Hematopoietic multipotent progenitor cell treated with erythropoietin and hydrocortisone succinate and interleukin-3 and kit ligand, for 8 days (in vitro differentiated cells): ENCODE data around the gene CKAP5.
"Not testable (repeated sequence)": the region's sequence is repeated elsewhere in the genome, so short reads cannot be mapped to it uniquely, and the experiment has no call there.

Source experiments
- DNase-seq: peaks from one replicate; pipeline ENCODE4 v3.0.0-alpha.2; 2015

Gene CKAP5

DNA sequence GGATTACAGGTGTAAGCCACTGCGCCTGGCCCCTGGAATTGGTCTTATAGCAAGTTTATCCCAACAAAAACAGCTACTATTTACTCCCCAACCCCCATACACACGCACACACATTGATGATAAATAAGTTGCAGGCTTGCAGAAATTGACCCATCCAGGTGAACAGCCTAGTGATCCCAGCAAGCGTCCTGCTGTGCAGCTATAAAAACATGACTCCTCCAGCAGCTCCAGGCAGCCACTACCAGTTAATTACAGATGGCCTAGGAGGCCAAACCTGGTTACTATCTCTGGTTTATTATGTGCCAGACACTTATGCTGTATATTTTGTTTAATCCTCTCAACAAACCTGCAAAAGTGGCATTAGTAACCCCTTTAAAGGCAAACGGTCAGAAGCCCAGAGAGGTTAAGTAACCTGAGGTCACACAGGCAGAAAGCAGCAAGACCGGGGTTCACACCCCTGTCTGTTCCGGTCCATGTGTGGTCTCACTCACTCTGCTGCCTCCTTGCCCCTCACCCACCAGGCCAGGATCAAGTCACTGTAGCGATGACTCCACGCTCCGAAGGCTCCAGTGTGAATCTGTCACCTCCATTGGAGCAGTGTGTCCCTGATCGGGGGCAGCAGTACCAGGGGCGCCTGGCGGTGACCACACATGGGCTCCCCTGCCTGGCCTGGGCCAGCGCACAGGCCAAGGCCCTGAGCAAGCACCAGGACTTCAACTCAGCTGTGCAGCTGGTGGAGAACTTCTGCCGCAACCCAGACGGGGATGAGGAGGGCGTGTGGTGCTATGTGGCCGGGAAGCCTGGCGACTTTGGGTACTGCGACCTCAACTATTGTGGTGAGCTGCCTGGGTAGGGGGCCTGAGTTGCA lies 120.5 kb downstream of the CKAP5 start:
- DNase-seq: no peak

DNA sequence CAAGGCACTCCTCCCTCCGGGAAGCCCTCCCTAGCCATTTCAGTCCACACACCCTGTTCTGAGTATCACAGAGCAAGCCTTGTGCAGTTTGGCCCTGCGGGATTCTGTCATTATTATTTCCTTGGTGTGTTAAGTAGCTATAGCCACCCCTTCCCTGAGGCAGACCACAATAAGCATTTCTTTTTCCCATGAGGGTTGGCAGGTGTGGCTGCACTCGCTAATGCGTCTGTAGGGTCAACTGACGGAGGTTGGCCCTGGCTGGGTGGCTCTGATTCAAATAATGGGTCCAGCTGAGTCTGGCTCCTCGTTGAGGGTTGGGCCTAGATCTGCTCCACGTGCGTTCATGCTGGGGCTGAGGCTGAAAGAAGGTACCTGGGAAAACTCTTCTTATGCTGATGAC lies 122.0 kb downstream of the CKAP5 start:
- DNase-seq: no peak

DNA sequence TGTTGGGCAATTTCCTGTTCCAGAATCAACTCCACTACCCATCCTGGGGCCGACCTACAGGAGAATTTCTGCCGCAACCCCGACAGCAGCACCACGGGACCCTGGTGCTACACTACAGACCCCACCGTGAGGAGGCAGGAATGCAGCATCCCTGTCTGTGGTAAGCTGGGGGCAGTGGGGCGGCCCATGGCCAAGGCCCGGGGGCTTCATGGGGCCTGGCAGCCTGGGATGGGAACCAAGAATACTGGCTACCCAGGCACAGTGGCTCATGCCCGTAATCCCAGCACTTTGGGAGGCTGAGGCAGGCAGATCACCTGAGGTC lies 122.8 kb downstream of the CKAP5 start:
- no peak for DNase-seq

DNA sequence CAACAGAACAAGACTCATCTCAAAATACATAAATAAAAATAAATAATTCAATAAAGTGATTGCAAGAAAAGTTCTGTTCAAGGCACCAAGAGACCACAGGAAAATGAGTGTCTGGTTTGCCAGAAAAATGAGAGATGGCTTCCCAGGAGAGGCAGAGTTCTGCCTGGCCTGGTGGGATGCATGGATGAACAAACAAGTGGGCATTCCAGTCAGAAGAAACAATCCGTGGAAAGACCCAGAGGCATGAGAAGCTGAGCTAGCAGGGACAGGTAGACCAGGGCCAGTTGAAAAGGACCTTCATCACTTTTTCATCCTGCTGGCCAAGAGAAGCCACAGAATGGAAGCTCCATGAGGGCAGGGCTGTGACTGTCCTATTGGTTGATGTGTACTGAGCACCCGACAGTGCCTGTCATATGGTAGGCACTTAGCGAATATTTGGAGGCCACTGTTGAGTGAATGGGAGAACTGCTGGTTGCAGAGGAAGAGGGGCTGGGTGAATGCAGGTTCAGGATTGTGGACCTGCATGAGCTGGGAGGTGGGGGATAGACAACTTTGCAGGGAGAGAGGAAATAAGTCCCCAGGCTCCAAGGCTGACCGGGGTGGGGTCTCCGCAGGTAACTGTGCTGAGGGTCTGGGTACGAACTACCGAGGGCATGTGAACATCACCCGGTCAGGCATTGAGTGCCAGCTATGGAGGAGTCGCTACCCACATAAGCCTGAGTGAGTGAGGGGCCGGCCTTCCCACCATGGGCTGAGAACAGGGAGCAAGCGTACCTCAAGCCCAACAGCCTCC lies 123.3 kb downstream of the CKAP5 start:
- no peak for DNase-seq

DNA sequence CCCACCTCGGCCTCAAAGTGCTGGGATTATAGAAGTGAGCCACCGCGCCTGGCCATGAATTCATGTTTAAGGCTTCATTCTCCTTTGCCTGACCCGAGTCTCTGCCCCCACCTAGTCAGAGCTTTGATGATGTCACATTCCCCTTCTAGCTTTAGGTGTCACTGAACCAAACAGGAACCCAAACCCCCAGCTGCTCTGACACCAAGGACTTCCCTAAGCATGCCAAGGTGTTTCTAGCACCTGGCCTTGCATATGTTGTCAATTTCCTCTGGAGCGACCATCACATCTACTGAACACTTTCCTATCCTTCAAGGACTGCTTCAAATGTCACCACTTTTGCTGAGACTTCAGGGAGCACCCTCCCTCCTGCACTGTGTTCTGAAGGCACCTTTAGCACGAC lies 124.8 kb downstream of the CKAP5 start:
- DNase-seq: no peak

DNA sequence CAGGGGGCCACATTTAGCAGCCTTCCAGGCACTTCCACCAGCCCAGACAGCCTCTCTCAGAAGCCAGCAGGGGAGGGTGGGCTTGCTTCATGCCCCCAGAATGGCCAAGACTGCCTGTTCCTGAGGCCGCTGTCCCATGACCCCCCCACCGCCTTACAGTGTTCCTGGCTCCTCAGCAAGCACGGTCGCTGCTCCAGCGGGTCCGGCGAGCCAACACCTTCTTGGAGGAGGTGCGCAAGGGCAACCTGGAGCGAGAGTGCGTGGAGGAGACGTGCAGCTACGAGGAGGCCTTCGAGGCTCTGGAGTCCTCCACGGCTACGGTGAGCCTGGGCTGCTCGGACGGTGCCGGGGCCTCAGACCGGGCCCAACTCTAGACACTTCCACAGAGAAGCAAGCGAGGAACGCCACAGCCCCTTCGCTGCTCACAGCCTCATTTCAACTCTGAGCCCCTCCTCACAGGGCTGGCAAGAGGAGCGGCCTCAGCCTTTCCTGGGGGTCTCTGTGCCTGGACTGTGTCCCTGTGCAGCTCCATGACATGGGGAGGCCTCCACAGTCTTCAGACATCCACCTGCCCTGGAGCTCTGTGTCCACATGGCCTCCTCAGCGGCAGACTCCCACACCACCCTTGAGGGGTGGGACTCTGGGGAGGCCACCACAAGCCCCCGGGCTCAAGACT lies 126.4 kb downstream of the CKAP5 start:
- DNase-seq: no peak

DNA sequence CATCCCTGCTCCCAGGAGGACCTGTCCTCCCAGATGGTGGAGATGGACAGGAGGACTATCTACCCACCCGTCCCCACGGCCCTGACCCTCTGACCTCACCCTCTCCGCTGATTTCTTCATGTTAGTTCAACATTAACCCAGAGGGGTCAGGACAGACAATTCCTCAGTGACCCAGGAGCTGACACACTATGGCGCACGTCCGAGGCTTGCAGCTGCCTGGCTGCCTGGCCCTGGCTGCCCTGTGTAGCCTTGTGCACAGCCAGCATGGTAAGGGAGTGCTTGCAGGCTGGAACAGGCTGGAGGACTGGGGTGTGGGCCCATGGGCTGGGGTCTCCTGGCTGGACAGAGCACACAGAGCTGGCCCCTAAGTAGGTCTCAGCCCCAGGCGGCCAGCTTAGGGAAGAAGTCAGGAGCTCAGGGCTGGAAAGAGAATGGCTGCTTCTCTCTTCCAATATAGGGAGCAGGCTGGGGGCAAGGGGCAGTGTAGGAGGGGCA lies 127.0 kb downstream of the CKAP5 start, which contains the start of gene F2:
F2 (plus strand) TSS at position 166 of the 495 bp plus-strand sequence; CDS start at position 189, 23 bp downstream.
- DNase-seq: no peak

DNA sequence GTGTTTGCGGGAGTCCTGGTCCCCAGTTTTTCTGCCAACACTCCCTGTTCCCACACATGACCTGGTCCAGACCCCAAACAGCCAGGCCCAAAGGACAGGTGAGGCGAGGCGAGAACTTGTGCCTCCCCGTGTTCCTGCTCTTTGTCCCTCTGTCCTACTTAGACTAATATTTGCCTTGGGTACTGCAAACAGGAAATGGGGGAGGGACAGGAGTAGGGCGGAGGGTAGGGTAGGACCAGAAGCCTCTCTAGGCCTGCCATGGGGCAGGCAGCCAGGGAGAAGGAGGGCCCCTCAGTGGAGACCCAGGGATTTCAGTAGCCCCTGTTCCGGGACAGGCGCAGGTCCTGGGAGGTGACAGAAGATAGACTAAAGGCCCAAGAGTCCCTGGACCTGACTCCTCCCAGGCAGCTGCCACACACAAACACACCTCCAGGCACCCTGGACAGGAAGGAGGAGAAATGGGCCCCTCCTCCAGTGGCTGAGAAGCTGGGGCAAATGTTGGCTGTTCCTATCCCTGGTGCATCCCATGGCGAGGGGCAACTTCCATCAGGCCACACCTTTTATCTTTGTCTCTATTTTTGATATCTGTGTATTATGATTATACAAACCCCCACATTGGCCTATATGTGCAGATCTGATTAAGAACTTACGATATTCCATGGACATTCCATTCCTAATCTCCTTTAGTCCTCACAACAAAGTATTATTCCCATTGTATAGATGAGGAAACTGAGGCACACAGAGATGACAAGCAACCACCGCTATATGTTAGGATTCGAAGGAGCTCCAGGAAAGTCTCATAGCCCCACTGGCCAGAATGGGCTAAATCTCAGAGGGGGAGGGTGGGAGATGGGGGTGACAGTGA lies 127.7 kb downstream of the CKAP5 start:
- peak; percentile 10 for DNase-seq

DNA sequence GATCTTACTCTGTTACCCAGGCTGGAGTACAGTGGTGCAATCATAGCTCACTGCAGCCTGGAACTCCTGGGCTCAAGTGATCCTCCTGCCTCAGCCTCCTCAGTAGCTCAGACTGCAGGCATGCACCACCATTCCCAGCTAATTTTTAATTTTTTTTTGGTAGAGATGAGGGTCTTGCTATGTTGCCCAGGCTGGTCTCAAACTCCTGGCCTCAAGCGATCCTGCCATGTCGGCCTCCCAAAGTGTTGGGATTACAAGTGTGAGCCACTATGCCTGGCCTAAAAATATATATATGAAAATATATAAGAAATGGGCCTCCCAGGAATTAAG lies 128.3 kb downstream of the CKAP5 start:
- not testable (repeated sequence) for DNase-seq

DNA sequence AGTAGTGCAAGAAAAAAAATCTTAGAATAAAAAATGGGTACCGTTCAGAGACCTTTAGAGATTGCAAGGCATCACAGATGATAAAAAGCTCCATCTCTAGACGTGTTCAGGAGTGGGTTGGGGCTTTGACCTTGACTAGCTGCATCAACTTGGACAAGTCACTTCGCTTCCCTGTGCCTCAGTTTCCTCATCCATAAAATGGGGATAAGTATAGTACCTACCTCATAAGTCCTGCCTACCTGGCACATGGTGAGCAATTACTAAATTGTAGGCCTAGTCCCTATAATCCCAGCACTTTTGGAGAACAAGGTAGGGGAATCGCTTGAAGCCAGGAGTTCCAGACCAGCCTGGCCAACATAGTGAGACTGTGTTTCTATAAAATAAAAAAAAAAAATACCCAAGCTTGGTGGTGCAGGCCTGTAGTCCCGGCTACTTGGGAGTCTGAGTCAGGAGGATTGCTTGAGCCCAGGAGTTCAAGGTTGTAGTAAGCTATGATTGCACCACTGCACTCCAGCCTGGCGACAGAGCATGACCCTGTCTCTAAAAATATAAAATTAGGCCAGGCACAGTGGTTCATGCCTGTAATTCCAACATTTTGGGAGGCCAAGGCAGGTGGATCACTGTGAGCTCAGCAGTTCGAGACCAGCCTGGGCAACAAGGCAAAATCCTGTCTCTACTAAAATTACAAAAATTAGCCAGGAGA lies 133.1 kb downstream of the CKAP5 start:
- DNase-seq: no peak

DNA sequence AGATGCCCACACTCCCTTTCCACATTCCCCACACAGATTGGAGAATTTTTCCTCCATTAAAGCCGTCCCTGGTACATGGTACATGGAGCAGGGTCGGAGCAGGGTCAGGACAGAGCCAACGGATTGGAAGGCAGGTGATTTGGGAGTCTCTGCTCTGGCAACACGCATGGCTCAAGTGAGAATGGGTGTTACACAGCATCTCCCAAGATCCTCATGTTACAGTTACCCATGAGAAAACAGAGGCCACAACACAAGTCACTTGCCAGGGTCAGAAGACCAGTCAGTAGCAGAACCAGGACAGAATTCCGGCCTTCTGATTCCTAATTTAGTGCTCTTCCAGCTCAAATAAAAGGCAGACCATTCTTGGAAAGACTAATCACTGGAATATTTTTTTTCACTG lies 134.8 kb downstream of the CKAP5 start:
- DNase-seq: no peak

DNA sequence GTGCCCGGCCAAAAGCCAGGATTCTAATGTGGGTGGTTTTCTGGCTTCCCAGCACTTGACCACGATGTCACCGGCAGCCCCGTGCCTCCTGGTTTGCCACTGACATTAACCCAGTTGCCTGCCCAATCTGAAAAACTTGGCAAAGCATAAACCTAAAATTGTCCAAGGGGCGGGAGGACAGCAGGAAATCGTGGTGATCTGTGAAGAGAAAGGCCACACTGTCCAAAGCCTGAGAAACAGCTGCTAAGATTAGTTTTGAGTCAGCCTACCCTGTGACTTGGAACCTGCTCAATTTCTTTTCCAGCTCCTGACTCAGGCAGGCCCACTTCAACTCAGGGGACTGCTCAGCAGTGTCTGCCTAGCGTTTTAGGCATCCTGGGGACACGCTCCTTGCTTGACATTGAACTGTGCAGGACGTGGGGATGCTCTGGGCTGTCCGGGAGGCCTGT lies 135.2 kb downstream of the CKAP5 start:
- no peak for DNase-seq

DNA sequence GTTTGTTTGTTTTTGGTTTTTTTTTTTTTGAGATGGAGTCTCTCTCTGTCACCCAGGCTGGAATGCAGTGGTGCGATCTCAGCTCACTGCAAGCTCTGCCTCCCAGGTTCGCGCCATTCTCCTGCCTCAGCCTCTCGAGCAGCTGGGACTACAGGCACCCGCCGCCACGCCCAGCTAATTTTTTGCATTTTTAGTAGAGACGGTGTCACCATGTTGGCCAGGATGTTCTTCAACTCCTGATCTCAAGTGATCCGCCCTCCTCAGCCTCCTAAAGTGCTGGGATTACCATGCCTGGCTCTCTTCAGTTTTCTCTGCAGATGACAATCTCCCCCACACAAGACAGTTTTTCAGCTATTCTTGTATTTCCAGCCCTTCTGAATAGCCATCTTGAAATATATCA lies 136.7 kb downstream of the CKAP5 start:
- not testable (repeated sequence) for DNase-seq

DNA sequence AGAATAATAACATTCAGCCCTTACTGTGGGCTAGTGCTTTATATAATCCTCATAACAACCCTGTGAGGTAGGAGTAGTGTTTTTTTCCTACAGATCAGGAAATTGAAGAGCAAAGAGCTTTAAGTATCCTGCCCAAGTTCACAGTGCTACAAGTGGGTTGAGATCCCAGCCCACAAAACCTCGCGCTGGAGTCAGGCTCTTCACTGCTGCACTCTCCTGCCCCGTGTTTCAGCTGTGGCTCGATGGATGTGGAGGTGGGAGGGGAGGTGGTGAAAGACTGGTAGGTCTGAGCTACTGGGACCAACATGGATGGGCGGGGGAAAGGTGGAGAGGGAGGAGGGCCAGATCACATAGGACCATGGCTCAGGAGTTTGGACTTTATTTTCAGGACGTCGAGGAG lies 139.2 kb downstream of the CKAP5 start:
- no peak for DNase-seq

DNA sequence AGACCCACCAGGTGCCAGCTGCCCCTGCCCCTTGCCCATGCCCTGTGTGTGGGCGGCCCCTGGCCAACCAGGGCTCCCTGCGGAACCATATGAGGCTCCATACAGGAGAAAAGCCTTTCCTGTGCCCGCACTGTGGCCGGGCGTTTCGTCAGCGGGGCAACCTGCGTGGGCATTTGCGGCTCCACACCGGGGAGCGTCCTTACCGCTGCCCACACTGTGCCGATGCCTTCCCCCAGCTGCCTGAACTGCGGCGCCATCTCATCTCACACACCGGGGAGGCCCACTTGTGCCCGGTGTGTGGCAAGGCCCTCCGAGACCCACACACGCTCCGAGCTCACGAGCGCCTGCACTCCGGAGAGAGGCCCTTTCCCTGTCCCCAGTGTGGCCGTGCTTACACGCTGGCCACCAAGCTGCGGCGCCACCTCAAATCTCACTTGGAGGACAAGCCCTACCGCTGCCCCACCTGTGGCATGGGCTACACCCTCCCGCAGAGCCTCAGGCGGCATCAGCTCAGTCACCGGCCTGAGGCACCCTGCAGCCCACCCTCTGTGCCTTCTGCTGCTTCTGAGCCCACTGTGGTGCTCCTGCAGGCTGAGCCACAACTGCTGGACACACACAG lies 140.9 kb downstream of the CKAP5 start:
- no peak for DNase-seq

DNA sequence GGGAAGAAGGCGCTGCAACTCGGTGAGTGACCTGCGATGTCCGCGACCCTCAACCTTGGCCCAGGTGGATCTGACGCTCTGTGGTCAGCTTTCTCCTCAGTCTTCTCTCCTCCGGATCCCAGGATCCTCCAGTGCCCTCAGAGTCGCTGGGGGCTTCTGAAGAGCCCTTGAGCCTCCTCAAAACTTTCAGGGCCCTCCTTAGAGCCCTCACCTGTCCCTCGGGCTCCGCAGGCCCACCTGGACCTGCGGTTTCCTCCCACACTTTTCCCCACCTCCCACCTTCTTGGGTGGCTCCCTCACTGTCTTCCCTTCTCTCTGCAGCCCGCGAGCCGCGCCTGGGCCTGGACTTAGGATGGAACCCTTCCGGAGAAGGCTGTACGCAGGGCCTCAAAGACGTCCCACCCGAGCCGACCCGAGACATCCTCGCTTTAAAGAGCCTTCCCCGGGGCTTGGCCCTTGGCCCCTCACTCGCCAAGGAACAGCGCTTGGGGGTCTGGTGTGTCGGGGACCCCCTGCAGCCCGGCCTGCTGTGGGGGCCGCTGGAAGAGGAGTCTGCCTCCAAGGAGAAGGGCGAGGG lies 144.9 kb downstream of the CKAP5 start:
- DNase-seq: peak; percentile 2

DNA sequence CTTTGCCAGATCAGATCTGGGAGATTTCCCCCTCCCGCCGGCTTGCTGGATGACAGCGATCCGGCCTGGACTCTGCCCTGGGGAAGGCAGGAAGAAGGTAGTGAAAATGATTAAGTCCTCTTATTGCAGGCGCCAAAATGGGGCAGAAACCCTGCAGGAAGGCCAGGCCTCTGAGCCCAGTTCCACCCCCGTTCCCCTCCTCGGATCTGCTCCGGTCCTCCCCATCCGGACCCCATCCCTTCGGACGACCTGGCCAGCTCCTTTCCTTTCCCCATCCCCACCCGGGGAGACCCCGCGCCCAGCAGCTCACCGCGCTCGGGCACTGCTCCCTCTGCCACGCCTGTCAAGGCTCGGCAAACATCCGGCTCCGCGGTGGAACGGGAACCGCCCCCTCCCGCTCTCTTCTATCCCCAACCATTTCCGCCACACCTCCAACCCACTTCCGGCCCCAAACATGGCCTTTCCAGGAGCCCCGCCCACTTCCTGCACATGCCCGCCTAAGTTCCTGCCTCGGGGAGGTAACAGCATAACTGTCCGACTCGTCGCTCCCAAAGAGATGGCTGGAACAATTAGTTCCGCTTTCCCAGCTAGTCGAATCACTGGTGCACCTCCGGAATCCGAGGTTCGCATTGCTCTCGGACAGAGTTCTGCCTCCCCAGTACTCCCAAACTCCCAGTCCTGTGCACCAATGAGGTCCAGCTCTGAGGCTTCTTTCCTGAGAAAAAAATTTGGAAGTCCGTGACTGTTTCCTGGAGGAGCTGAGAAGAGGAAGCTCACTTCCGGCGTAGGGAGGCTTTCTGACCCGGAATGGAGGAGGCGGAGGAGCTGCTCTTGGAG lies 145.6 kb downstream of the CKAP5 start, which contains the start of the genes ARHGAP1 and ZNF408:
ARHGAP1 (minus strand) TSS at position 379 of the 837 bp plus-strand sequence. CDS start 4,512 bp downstream, outside the sequence.
ZNF408 (plus strand) TSS at position 791 of the 837 bp plus-strand sequence; CDS start at position 808, 17 bp downstream.
- peak; percentile 99 for DNase-seq

DNA sequence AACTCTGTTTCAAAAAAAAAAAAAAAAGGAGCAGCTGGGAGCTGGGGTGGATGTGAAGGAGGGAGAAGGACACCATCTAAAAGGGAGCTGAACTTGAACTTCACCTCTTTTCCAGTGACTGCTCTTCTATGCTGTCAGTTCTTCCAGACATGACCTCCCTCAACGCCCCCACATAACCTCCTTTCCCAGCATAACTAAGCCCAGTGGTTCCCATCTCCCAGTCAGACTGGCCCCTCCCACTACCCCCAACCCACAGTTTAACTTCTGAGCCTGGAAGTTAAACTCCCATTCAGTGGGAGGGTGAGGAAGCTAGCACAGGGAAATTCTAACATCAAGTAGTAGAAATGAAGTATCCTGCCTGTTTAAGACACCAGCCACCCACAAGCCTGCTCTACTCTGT lies 147.5 kb downstream of the CKAP5 start:
- DNase-seq: no peak

DNA sequence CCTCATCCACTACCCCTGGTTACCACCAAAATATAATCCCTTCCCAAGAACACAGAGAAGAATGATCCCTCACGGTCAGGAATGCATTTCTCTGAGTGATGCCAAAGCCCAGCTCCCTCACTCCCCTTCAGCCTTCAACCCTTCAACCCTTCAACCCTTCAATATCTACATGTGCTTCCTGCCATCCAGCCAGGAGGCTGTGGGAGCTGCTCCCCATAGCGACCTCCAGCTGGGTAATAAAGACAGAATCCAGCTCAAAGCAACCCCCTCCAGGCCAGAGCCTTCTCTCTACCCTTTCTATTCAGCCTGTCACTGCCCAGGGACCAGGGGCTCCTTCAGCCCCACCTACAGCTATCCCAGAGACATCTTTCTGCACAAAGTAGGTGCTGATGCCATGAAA lies 148.4 kb downstream of the CKAP5 start:
- no peak for DNase-seq

DNA sequence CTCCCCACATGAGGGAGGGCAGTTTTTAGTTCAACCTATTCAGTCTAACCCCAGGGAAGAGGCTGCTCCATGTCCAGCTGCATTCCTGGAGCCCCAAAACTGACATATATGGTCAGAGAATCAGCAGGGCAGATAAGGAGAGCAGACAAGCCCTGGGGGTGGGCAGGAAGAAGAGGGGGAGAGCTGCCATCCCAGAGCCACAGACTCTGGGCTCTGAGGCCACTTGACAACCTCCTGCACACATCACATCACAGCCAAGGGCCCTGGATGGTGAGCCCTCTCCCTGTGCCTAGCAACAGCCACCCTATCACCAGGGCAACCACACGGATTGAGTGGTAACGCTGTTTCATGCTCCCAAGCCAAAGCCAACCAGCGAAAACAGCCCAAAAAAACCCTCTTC lies 148.8 kb downstream of the CKAP5 start:
- DNase-seq: no peak
